ENCODE results near the gene PSTPIP1. TPM values are rescaled to one million over a fixed set of nuclear protein-coding genes. Genes with fewer than 3 reads are reported as not detected.
A peak's percentile ranks its signal among the peaks of the same experiment; 100 is the strongest.

PSTPIP1 gene
- total and polyA plus RNA-seq, 9 of the 15 experiments (the other 6 are each of a cell fraction or from before 2014, with no cell fraction given): not detected

GRCh38 chr15:77083381-77084160, 88.6 kb downstream of the PSTPIP1 start (continued):
- TF ChIP-seq ZBTB49 (CRISPR knock-in tag; IDR thresholded peaks at IDR 0.05; ENCODE audit: borderline replicate concordance) (no peak), U2AF1 (optimal IDR thresholded peaks at IDR 0.05; ENCODE audit: low read depth, low read length) (no peak), ZNF23 (CRISPR knock-in tag; IDR thresholded peaks at IDR 0.05) (no peak), ZFP30 (CRISPR knock-in tag; IDR thresholded peaks at IDR 0.05; ENCODE audit: borderline replicate concordance) (no peak), SREBF1 (IDR thresholded peaks at IDR 0.05; ENCODE audit: borderline replicate concordance, low read depth, low read length) (no peak)

GRCh38 chr15:77084436-77084835, 89.5 kb downstream of the PSTPIP1 start:
- H3K9ac ChIP-seq (ENCODE audit: insufficient read depth in 1 of 2, low read depth in 2 of 2, low read length in 2 of 2): no peak overlapping the region; a peak in 1 of 4 replicates
- TF ChIP-seq BRF2 (IDR thresholded peaks at IDR 0.05; ENCODE audit: borderline replicate concordance, insufficient read depth, insufficient read length): no peak
- peak; percentile 56; the same call in 1 of the 2 replicates for TF ChIP-seq RAD51 (IDR thresholded peaks at IDR 0.05; ENCODE audit: borderline replicate concordance, low read depth)
- 0 out of 2 replicates have a peak, but pooled peaks have one; percentile 8 for TF ChIP-seq USF1 (CRISPR knock-in tag; IDR thresholded peaks at IDR 0.05)
- TF ChIP-seq ZNF707 (CRISPR knock-in tag; conservative IDR thresholded peaks at IDR 0.05): no peak
- TF ChIP-seq USF2 (CRISPR knock-in tag; IDR thresholded peaks at IDR 0.05): peak; percentile 46
- H2AFZ ChIP-seq (ENCODE audit: low read depth, low read length): peak overlapping the region; percentile 70
- no peaks in the 10 kb centered on the region for H3K9me1 ChIP-seq (ENCODE audit: control insufficient read depth, insufficient read depth, low read length)
- in situ Hi-C loops (cut with MboI) (no loop called here), intact Hi-C loops (cut with micrococcal nuclease) (no loop called here)
- no peaks in the 10 kb centered on the region for H4K20me1 ChIP-seq (replicated peaks; ENCODE audit: control insufficient read depth, insufficient read depth, low read length)
- H3K4me1 ChIP-seq (replicated peaks in 1 of 2; ENCODE audit: control insufficient read depth in 2 of 2, insufficient read depth in 2 of 2, low read length in 2 of 2): peaks cover 5 to 15% of the 10 kb centered on the region in 2 experiments
- H3K9me3 ChIP-seq (replicated peaks; ENCODE audit: control insufficient read depth, insufficient read depth, low read depth, low read length): no peaks in the 10 kb centered on the region
- peaks cover 0 to 3% of the 10 kb centered on the region in 2 experiments; a peak in 1 of 5 replicates for H3K27me3 ChIP-seq (ENCODE audit: control insufficient read depth in 2 of 2, insufficient read depth in 2 of 2, low read length in 2 of 2)
- BruUV-seq (replicated peaks): no TSS peak
- FAIRE-seq (no peak), ATAC-seq (peak; percentile 29; the same call in 1 of the 3 replicates), DNase-seq (ENCODE audit: extremely low read depth in 1 of 4, low spot score in 3 of 4) (no peak)
- H3K4me2 ChIP-seq (ENCODE audit: insufficient read depth, low read length): no peak overlapping the region
- H3K4me3 ChIP-seq: no peak overlapping the region
- POLR2A ChIA-PET: no interaction called here
- WGBS (ENCODE audit: insufficient coverage, low coverage, missing lambda C conversion rate): 53% methylated on average over 8 of the region's 8 CpGs
- H3K79me2 ChIP-seq (ENCODE audit: control insufficient read depth, insufficient read depth, low read length): no peaks in the 10 kb centered on the region
- H3K36me3 ChIP-seq (ENCODE audit: control insufficient read depth, insufficient read depth, low read length): no peaks in the 10 kb centered on the region
- H3K27ac ChIP-seq (ENCODE audit: extremely low read depth, low read depth, low read length): no peak overlapping the region
- CTCF ChIA-PET (ENCODE audit: low intra/inter-chr PET ratio): no interaction called here

All from K562 (cell line).